Activated CD4-positive, alpha-beta T cell treated with anti-CD3 and anti-CD28 coated beads, Interleukin-2, amount 50 U/mL, for 4 hours (primary cell): ENCODE results near the gene SMIM35.

Experiments used
- DNase-seq, 2 experiments: peaks; one replicate each; pipeline ENCODE4 v3.0.0-alpha.2; 2020

SMIM35 gene

GRCh38 chr11:118057251-118058145, 29.3 kb downstream of the SMIM35 start:
- DNase-seq, result no peak

GRCh38 chr11:118056806-118057205, 30.0 kb downstream of the SMIM35 start:
- DNase-seq, result no peak

- DNase-seq, result no peak
These were observed 30.8 kb downstream of the SMIM35 start for GRCh38 chr11:118055966-118056365.

- DNase-seq, result no peak
These were observed 31.8 kb downstream of the SMIM35 start for GRCh38 chr11:118054712-118055640.

DNA sequence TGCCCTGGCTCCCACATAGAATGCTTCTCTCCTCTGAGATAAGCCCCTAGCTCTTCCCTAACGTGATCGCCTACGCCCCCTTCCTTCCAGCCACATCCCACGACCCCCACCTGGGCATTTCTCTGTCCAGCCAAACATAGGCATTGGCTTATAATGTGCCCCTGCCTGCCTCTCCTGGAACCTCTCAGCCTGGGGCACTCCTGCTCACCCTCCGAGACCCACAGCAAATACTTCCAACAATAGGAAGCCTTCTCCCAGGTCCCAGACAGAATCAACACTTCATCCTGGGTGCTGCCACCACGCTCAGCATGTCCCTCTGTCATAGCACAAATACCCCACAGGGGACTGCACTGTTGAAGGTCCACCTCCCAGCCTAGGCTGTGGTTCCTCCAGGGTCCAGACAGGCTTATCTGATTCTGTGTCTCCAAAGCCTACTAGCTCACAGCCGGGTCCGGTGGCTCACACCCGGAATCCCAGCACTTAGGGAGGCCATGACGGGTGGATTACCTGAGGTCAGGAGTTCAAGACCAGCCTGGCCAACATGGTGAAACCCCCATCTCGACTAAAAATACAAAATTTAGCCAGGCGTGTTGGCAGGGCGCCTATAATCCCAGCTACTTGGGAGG, 34.1 kb downstream of the SMIM35 start:
- DNase-seq, result no peak

DNA sequence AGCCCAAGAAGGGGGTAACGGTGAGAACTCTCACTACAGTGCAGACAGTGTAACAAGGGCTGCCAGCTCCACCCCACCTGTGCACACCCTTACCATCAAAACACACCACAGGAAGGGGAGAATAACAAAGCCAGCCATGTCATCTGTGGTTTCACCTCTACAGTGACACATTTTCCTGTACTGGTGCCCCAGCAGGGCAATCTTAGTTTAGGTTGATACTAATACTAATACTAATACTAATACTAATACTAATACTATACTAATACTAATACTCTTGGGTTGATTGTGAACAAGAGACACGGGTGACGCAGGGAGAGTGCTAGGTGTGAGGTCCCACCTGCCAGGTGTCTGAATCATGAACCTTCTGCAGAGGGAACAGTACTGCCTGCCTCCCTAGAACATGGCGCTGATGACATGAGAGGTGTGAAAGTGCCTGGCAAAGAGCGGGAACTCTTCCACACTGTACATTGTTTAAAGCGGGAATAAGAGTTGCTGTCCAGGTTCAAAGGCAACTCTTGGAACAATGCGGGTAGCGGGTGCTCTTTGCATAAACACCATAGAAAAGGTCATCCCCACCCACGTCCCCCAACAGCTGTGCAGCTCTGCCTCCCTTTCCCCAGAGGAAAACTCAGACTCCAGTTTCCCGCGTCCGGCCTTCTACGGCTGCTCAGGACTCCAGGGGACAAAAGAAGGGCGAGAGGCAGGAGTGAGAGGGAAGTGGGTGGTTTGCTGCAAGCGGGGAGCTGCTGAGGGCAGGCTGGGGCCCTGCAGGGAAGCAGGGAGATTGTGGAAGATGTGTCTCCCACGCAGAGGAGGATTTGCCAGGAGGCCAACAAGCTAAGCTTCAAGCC, 34.9 kb downstream of the SMIM35 start:
- DNase-seq, result peak; percentile 55 to 62

GRCh38 chr11:118051136-118051610, 35.6 kb downstream of the SMIM35 start:
- no peak for DNase-seq

- no peak for DNase-seq
These were observed 36.4 kb downstream of the SMIM35 start for GRCh38 chr11:118050208-118050891.

- DNase-seq, result no peak
These were observed 37.0 kb downstream of the SMIM35 start for GRCh38 chr11:118049771-118050170.

DNA sequence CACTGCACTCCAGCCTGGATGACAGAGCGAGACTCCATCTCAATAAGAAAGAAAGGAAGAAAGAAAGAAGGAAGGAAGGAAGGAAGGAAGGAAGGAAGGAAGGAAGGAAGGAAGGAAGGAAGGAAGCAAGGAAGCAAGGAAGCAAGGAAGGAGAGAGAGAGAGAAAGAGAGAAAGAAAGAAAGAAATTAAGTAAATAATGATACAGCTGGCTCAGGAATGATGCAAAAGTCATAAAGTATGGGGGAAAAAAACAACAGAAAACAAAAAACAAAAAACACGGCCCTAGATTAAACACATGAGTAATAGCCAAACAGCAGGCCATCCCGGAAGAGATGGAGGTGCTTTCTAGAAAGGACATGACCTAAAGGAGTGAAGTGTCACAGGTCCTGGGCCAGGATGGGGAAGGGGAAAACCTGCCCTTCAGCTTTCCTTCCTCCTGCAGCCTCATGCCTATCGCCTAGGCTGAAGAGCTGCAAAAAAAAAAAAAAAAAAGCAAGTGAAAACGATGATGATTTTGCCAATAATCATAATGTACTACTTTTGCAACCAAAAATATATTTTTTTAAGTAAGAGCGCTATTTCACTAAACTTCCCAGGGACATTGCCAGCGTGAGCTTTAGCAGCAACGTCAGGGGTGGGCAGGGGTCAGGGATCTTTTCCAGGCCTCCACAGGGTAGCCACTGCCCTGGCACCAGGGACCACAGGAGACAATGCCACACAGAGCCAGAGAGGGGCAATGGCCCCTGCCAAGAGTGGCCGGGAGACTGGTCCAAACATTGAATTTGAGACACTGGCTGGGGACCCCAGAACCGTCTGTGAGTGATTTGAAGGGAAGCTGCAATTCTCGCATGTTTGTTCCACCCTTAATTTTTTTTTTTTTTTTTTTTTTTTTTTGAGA, 38.0 kb downstream of the SMIM35 start:
- DNase-seq, result no peak

DNA sequence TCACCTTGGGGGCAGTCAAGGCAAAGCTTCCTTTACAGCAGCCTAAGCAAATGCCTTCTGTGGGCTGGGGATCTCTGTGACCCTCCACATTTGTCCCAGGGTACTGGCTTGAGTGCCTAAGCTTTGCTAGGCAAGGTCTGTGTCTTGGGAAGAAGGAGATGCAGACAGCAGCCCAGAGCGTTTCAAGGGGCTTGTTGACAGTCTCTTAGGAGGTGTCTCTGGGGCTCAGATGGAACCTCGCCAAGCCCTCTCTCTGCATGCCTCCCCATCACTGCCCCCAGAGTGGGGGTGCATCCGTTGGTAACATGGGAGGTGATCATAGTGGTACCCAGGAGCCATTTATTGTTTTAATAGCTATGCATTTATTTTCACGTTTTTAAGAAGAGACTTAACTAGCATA, 39.0 kb downstream of the SMIM35 start:
- DNase-seq, result no peak

- DNase-seq, result no peak
These were observed 39.6 kb downstream of the SMIM35 start for GRCh38 chr11:118046964-118047700.

DNA sequence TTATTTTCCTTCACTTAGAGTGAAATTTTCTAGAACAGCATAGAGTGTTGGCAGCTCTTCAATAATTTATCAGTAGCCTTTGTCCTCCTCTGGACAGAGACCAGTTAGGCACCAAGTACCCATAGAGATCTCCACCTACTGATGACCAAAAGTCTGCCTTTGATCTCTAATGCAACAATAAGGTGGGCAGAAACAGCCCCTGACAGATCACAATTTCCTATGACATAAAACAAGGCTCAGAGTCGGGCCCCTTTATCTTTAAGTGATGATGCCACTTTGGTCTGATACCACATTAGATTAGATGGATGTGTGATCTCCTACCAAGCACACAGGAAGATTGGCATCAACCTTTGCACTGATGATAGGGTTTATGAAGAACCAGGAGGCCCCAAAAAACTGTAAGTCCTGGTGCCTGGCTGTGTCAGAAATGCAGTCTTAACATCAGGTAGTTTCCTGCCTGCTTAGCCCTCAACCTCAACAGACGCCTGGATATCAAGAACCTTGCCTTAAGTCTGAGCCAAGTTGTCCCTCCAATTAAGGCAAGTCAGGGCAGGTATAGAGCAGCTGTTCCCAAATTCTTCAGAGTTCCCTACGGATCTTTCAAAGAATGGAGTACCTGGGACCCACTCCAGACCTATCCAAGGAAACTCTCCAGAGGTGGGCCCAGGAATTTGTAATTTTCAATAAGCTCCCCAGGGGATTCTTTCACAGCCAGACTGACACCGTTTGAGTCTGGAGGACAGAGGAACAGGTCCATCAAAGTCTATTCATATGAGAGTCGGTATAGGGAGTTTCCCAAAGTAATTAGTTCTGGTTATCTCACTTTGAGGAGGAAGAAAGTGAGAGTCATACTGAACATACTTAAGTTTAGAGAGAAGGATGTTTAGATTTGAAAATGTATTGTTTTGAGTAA, 40.5 kb downstream of the SMIM35 start:
- DNase-seq, result peak; percentile 22 to 23

DNA sequence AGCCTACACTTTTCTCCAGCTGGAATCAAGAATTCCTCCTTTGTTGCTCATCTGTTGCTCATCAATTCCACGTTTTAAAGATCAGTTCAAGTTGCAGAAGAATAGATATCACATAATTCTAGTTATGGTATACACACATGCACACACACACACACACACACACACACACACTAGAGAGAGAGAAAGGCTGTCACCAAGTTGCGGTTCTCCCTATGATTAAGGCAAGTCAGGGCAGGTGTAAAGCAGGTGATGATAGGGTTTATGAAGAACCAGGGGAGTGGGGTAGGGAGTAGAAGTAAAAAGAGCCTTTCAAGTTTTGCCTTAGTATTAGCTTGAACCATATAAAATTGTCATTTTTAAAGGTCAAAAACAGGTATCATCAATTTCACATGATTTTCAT, 41.6 kb downstream of the SMIM35 start:
- no peak for DNase-seq

DNA sequence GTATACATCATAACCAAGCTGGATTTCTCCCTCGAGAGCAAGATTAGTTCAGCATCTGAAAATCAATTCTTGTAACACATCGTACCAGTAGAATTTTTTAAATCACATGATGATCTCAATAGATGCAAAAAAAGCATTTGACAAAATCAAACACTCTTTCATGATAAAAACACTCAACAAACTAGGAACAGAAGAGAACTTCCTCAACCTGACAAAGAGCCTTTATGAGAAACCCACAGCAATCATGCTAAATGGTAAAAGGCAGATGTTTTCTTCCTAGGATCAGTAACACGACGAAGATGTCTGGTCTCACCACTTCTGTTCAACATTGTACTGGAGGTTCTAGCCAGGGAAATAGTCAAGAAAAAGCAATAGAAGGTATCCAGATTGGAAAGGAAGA, 44.0 kb downstream of the SMIM35 start:
- no peak for DNase-seq

DNA sequence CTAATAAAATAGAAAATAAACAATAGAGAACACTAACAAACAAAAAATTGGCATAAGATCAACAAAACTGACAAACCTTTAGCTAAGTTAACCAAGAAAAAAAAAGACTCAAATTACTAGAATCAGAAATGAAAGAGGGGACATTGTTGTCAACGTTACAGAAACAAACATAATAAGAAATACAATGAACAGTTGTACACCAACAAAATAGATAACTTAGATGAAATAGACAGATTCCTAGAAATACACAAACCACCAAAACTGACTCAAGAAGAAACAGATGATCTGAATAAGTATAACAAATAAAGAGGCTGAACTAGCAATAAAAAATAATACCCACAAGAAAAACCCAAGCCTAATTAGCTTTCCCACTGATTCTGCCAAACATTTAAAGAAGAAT, 44.6 kb downstream of the SMIM35 start:
- no peak for DNase-seq

DNA sequence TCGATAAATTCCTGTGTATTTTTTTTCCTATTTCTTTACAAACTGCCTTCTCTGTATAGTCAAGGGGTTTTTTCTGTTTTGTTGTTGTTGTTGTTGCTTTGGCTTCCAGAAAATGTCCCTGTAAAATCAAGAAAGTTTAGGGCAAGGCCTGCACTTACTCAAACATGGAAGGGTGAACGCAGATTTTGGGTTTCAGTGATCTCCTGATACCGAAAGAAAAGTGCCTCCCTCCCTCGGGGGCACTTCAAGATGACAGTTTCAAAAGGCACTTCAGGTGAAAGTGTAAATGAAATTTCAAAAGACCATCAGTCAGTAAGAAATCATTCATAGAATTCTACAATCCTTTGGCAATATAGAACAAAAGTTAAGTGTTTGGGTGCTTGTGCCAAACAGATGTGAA, 53.3 kb downstream of the SMIM35 start:
- DNase-seq, result no peak

DNA sequence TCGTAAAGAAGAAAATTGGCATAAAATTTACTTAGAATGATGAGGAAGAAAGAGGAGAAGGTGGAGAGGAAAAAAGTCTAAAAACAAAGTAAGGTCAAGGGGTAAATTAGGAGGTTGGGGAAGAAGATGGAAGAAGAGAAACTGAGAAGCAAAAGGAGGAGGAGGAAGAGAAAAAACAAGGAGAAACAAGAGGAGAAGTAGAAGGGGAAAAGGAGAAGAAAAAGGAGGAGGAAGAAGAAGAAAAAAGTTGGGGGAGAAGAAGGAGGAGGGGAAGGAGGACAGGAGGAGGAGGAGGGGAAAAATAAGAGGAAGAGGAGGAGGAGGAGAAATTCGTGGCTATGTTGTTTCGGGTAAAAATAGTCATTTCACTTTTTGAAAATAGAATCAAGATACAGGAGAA, 58.1 kb downstream of the SMIM35 start:
- DNase-seq, result no peak

- DNase-seq, result no peak
These were observed 59.1 kb downstream of the SMIM35 start for GRCh38 chr11:118027694-118028093.
